Hepatic stellate cell (primary cell): ENCODE measurements around the gene CSH1.
"Not testable (repeated sequence)": the region's sequence is repeated elsewhere in the genome, so short reads cannot be mapped to it uniquely, and the experiment has no call there.

Experiments used
- DNase-seq: peaks from one replicate; pipeline ENCODE4 v3.0.0; 2011; ENCODE audit warnings: low spot score

CSH1 gene

DNA sequence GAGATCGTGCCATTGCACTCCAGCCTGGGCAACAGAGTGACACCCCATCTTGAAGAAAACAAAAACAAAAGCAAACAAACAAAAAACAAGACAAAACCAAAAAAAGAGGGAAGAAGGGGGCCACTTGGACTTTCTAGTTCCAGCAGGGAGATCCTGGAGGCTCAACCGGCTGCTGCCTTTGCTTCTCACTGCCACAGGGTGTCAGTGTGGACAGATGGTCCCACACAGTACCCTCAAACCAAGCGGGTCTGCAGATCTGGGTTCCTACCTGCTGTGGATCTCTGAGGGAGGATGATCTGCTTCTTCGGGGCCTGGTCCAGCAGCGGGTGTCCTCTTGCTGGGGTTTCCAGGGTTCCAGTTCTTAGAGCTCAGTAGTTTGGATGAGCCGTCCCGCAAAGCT is 29.7 kb downstream of the CSH1 start:
- DNase-seq, result not testable (repeated sequence)

- no peak for DNase-seq
These were observed 37.1 kb downstream of the CSH1 start for GRCh38 chr17:63859257-63859656.

DNA sequence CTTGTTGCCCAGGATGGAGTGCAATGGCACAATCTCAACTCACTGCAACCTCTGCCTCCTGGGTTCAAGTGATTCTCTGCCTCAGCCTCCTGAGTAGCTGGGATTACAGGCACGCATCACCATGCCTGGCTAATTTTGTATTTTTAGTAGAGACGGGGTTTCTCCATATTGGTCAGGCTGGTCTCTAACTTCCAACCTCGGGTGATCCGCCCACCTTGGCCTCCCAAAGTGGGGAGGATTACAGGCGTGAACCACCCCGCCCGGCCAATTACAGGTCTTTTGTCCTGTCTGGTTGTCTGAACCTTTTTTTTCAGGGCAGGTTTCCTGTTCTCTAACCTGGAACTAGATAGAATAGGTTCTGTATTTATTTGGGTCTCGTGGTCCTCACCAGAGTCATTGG is 39.9 kb downstream of the CSH1 start:
- not testable (repeated sequence) for DNase-seq

- DNase-seq, result no peak
These were observed 41.2 kb downstream of the CSH1 start for GRCh38 chr17:63855185-63855584.

GRCh38 chr17:63854709-63855108 is 41.7 kb downstream of the CSH1 start:
- DNase-seq, result no peak

- DNase-seq, result no peak
These were observed 43.1 kb downstream of the CSH1 start for GRCh38 chr17:63853260-63853659.

- DNase-seq, result no peak
These were observed 46.0 kb downstream of the CSH1 start for GRCh38 chr17:63850401-63850800.

- DNase-seq, result peak; percentile 94
These were observed 47.3 kb downstream of the CSH1 start for GRCh38 chr17:63848834-63849689.

DNA sequence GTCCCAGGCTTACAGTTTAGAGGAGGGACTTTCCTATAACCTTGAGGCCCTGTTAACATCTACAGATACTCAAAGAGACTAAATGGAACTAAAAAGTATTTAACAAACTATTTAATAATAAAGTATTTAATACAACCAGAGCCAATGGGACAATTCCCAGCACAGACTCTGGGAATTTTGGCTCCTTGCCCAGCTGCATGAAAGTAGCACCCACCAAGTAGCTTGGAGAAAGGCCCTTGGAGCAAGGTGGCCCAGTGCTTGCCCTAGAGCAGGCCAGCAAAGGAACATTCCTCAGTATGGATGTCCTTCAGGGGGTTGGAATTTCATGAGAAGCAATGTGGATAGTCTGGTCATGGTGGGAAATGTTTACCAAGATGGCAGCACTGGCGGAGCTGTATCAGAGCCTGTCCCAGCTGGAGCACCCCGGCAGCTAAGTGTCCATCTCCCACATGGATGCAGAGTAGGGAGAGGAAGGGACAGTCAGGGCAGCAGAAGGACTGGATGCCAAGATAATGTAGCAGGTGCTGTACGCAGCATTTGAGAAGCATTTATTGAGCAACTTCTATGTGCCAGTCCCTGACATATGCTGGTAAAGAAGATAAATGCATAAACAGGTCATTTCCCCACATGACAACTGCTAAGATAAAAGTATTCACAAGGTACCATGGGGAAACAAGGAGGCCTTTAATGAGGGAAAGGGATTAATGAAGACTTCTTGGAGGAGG is 48.7 kb downstream of the CSH1 start:
- no peak for DNase-seq

DNA sequence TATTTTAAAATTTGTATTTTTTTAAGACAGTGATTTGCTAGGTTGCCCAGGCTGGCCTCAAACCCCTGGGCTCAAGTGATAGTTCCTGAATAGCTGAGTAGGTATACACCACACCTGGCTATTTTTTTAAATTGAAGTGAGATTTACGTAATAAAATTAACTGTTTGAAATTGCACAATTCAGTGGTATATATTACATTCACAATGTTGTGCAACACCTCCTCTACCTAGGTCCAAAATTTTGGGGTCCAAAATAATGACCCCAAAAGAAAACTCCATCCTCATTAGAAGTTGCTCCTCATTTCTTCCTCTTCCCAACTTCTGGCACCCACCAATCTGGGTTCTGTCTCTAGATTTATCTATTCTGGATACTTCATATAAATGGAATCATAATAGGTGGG is 50.9 kb downstream of the CSH1 start:
- DNase-seq, result no peak
